Lung microvascular endothelial cell (primary cell): ENCODE measurements around the gene DDX52. TPM values are rescaled to one million over a fixed set of nuclear protein-coding genes. Genes with fewer than 3 reads are reported as not detected.
"Not testable (repeated sequence)": the region's sequence is repeated elsewhere in the genome, so short reads cannot be mapped to it uniquely, and the experiment has no call there.

ENCODE experiments used
- DNase-seq, 2 donors: peaks; one replicate each; pipeline versions ENCODE4 v3.0.0 to v3.0.0-alpha.2; 2010; ENCODE audit warnings: low read depth in 2 of 2
- total RNA-seq: library from RNA; depleted of rRNA; stranded (reverse); fragments of >200 nt; gene quantifications from 2 replicates; pipeline ENCODE4 v1.2.1, GENCODE V29; 2014

The DDX52 gene, protein sequence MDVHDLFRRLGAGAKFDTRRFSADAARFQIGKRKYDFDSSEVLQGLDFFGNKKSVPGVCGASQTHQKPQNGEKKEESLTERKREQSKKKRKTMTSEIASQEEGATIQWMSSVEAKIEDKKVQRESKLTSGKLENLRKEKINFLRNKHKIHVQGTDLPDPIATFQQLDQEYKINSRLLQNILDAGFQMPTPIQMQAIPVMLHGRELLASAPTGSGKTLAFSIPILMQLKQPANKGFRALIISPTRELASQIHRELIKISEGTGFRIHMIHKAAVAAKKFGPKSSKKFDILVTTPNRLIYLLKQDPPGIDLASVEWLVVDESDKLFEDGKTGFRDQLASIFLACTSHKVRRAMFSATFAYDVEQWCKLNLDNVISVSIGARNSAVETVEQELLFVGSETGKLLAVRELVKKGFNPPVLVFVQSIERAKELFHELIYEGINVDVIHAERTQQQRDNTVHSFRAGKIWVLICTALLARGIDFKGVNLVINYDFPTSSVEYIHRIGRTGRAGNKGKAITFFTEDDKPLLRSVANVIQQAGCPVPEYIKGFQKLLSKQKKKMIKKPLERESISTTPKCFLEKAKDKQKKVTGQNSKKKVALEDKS
- total RNA-seq: 19.4 and 27.4 TPM in 2 replicates

GRCh38 chr17:37643118-37643766 is at the start of gene DDX52:
Gene DDX52, minus strand, starts transcription at chr17:37643446. Its CDS starts 26 bp downstream, at chr17:37643420.
- peak; percentile 95 to 96 for DNase-seq

- DNase-seq: no peak
Measured at GRCh38 chr17:37691807-37692206, 48.6 kb upstream of the DDX52 start.

DNA sequence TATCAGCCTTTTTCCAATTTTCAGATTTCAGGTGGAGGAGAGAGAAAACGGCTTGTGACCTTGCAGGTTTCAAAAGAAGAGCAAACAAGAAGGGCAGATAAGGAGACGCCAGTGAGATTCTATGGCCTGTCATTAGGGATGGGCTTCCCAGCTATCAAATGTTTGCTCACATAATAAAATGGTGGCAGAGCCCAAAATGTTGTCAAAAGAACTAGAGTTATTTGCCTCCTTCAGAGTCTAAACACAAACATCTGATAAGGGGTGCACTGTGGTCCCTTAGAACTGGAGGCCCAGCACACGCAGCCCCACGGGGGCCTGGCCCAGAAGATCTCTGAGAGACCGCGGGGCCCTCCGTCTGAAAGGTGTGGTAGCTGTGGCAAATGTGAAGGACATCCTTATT is 46.1 kb upstream of the DDX52 start:
- DNase-seq: no peak

DNA sequence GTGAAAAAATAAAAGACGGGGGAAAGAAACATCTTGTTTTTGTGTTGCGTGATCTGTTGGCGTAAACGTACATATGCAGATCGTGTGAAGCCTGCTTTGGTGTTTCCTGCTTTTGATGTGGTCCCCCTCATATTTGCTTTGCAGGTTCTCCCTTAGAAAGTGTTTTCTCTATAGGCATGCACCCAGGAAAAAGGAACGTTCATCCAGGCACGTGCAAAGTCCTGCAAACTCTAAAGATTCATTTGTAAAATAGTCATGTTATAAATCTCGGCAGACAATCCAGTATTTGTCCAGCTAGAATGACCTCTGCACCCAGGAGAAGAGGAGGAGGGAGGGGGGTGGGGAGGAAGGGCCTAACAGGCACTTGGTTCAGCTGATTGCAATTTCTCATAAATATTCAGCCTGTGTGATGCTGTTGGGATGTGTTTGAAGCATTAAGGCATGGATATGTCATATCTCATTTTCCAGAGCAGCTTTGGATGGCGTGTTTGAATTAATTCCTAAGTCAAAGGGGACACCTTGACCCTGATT is 40.3 kb upstream of the DDX52 start:
- no peak for DNase-seq

DNA sequence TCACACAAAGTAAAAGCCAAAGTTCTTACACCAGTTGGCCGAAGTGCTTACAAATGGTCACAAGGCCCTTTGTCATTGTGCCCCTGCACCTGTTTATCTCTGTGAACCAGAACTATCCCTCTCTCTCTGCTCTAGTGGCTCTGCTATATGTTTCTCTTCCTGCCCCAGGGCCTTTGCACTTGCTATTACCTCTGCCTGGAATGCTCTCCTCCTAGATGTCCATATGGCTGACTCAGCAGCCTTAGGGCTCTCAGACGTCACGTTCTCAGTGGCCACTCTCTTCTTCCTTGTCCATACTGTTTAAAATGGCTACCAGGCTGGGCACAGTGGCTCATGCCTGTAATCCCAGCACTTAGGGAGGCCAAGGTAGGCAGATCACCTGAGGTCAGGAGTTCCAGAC is 38.8 kb upstream of the DDX52 start:
- DNase-seq: no peak

DNA sequence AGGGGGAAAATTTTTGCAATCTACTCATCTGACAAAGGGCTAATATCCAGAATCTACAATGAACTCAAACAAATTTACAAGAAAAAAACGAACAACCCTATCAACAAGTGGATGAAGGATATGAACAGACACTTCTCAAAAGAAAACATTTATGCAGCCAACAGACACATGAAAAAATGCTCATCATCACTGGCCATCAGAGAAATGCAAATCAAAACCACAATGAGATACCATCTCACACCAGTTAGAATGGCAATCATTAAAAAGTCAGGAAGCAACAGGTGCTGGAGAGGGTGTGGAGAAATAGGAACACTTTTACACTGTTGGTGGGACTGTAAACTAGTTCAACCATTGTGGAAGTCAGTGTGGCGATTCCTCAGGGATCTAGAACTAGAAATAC is 36.7 kb upstream of the DDX52 start:
- DNase-seq: not testable (repeated sequence)

GRCh38 chr17:37678036-37678435 is 34.8 kb upstream of the DDX52 start:
- DNase-seq: no peak

DNA sequence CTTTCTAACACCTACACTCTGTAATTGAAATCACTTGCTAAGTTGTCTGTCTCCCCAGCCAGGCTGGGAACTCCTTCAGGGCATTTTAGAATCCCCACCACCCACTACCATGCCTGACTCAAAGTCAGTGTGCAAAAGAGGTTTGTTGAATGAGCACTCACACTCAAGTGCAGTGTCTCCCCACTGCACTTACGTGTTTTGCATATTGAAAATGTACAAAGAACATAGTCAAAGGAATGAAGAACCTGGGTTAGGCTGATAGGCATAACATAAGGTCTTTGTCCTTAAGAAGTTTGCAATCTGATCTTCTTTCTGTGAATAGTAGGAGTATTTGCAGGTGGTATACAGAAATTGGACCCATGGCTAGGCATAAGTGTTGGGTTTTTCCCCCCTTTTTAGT is 33.8 kb upstream of the DDX52 start:
- no peak for DNase-seq

DNA sequence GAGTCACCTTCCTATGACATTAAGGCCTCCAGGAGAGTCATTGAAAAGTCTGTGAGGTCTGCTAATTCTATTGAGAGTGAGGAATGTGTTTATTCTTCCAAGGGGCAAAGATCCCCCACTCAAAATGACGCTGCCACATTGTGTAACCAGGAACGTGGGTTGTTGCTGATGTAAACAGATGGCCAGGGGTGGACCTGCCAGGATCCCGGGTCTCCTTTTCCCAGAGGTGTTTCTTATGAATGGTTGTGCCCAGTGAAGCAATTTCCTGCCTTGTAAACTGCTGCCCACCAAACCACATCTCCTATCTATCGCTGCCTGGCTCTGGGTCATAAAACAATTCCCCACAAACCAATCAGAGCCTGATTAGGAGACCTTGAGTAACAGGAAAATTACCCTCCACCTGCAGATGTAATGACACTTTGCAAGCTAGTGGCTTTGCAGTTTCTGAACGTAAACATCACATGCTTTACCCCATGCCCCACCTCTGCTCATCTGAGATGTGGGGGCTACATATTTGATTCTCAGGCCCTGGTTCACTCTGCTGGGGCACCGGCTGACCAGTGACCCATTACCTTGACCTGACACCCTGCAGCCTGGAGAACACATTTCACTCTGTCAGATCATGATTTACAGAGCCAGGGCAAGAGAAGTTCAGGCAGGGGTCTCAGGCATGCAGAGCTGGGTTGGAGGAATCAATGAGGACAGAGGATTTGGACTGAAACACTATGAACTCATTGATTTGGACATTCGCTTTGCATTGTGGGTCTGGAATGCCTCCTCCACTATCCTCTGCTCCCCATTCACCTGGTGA is 33.1 kb upstream of the DDX52 start:
- no peak for DNase-seq

DNA sequence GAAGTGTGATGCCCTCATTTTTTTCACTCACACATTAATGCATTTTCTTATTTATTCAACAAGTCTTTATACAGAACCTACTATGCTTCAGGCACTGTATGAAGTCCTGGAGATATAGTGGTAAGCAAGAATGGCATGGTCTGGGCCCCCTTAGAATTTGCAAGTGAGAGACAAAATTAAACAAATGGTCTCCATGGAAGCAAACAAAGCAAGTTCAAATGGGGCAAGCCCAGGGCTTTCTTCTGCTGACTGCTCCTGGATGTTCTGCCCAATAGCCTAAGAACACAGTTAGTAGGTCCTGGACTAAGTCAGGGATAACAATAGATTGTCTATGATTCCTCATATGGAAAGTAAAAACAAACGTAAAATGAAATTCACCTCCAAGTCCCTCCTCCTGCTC is 31.3 kb upstream of the DDX52 start:
- no peak for DNase-seq

DNA sequence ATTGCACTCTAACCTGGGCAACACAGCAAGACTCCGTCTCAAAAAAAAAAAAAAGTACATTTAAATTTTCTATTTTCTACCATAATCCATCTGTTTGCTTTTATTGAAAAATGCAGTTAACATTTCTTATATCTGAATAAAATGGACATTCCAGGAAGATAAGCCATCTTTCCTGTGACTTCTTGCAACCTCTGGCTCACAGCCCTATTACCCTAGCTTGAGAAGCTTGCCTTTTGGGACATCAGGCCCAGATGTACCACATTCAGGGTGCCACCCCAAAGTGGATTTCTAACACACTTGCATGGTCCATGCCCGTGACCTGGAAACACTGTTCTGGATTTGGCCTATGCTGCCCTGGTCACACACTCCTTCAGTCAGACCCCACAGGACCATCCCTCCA is 30.1 kb upstream of the DDX52 start:
- no peak for DNase-seq

- no peak for DNase-seq
Measured at GRCh38 chr17:37672548-37673078, 29.4 kb upstream of the DDX52 start.

DNA sequence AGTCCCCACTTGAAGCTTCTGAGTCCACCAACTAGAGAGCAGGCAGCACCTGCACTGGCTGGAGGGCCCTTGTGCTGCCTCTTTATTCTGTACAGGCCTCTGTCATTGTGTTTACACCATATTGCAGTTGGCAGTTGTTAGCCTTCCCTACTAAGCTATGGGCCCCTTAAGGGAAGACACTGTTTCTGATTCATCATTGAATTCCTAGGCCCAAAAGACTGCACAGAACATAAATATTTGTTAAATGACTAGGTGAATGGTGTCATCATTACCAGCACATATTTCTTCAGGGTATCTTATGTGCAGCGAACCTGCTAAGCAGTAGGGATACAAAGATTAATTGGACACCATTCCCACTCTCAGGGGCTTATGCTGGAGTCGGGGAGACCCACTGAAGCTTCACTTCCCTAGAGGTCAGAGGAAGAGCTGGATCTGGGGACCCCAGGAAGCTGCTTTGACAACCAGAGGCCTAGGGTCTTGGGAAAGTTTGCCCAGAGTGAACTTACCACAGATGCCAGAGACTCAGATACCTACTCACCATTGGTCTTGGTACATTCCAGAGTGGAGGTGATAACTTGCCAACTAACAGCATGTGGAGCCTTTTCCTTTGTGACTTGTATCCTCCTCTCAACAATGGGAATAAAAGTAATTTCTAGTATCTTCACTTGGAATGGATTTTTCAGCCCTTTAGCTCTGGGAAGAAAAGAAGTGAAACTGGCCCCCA is 28.7 kb upstream of the DDX52 start:
- peak in 1 of 2 donors; percentile 17 for DNase-seq

DNA sequence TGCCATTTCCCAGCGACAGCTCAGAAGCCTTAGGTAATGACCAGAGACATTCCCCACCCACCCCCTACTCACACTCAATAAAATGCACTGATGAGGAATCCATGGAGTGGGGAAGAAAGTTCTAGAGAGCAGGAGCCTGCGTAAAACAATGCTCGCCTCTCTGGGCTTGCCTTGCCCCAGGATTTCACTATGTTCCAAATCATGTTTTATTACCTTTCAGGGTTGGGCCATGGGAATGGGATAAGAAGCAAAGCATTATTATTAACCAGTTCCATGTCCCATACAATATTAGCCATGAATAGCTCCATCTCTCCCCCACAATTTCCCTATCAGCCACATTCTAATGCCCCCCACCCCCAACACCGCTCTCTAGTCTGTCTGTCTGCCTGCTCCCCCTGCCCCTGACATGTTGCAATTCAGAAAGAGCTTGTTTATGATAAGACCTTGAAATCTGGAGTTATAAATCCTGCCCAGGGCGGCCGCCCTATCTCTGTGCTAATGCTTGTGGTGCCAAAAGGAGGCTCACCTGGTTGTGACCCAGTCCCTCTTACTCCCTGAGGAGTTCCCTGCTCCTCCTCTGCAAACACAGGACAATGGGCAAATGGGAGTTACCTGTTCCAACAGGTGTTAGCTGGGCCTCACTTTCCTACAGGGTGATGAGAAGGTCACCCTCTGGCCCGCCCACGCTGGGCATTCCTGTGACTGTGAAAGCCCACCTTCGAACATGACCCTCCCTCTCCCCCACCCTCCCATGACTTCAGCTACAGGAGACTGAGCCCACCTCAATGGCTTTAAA is 28.0 kb upstream of the DDX52 start:
- no peak for DNase-seq

- DNase-seq: no peak
Measured at GRCh38 chr17:37667039-37667438, 23.8 kb upstream of the DDX52 start.

- DNase-seq: no peak
Measured at GRCh38 chr17:37664214-37664613, 21.0 kb upstream of the DDX52 start.

GRCh38 chr17:37662353-37662752 is 19.1 kb upstream of the DDX52 start:
- DNase-seq: no peak

DNA sequence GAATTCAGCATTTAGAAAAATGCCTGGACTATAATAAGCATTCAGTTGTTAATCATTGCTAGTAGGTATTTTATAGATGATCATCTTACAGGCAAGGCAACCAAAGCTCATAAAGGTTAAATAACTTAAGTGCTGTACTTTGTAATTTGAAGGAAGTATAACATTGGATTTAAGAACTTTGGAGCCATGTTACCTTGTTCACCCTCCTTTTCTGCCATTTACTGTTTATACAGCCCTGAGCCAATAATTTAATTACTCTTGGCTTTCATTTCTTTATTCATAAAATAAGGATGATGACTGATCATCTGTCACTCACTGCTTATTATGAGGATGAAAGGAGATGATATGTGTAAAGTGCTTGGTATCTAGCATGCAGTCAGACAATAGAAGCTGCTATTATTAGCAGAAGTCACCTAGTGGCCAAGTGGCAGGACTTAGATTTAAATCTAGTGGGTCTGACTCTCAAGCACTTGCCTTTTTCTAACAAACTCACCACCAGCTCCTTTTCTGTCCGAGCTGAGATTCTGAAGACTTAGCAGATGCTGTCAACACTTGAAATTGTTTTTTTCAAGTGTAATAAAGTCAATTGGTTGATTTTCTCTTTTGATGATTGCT is 18.3 kb upstream of the DDX52 start:
- no peak for DNase-seq

- DNase-seq: no peak
Measured at GRCh38 chr17:37659925-37660324, 16.7 kb upstream of the DDX52 start.
